DND-41 (cell line): ENCODE results near the gene RSPO3.

Source experiments
- ATAC-seq: fragments of 200-7000 bp; cut with Tn5 transposase; 3 replicates; pipeline ENCODE4 v1.9.1; 2021; ENCODE audit warnings: low read depth; ENCODE audit not compliant: insufficient read depth
- DNase-seq: peaks from one replicate; pipeline ENCODE4 v3.0.0-alpha.2; 2020
- H2AFZ ChIP-seq: 2 replicates; pipeline ENCODE4 v1.6.0; 2012; ENCODE audit warnings: low read depth, low read length
- H3K27ac ChIP-seq: 2 replicates; pipeline ENCODE4 v1.5.1; 2012; ENCODE audit warnings: low read length, inconsistent platforms
- H3K27me3 ChIP-seq: fragments of 200-600 bp; sonication (generic); 2 replicates; pipeline ENCODE4 v1.6.0; 2012; ENCODE audit warnings: low read length, mild to moderate bottlenecking, inconsistent platforms; ENCODE audit not compliant: insufficient read depth, poor library complexity
- H3K36me3 ChIP-seq: 2 replicates; pipeline ENCODE4 v1.5.1; 2012; ENCODE audit warnings: low read length, inconsistent platforms; ENCODE audit not compliant: insufficient read depth
- H3K4me1 ChIP-seq: 2 replicates; pipeline ENCODE4 v1.5.1; 2012; ENCODE audit warnings: mild to moderate bottlenecking, low read length; ENCODE audit not compliant: insufficient read depth
- H3K4me2 ChIP-seq: 2 replicates; pipeline ENCODE4 v1.6.0; 2012; ENCODE audit warnings: mild to moderate bottlenecking, moderate library complexity, low read length, inconsistent platforms; ENCODE audit not compliant: insufficient read depth
- H3K4me3 ChIP-seq, 2 experiments: fragments of 200-600 bp in 1 of 2; shearing (Covaris generic) in 1 of 2; 2 replicates each; pipeline ENCODE4 v1.5.1; 2012 to 2016; ENCODE audit warnings: inconsistent platforms in 2 of 2, low read length in 2 of 2, mild to moderate bottlenecking in 2 of 2, low read depth in 1 of 2, moderate library complexity in 1 of 2
- H3K79me2 ChIP-seq: 2 replicates; pipeline ENCODE4 v1.6.0; 2012; ENCODE audit warnings: low read length, inconsistent platforms; ENCODE audit not compliant: insufficient read depth
- H3K9ac ChIP-seq: 2 replicates; pipeline ENCODE4 v1.6.0; 2012; ENCODE audit warnings: low read depth, mild to moderate bottlenecking, inconsistent platforms, low read length, moderate library complexity
- H3K9me3 ChIP-seq: 2 replicates; pipeline ENCODE4 v1.5.1; 2012; ENCODE audit warnings: low read length, moderate library complexity, mild to moderate bottlenecking, inconsistent platforms; ENCODE audit not compliant: insufficient read depth, severe bottlenecking
- H4K20me1 ChIP-seq: 2 replicates; pipeline ENCODE4 v1.6.0; 2012; ENCODE audit warnings: low read length; ENCODE audit not compliant: insufficient read depth
- CTCF ChIP-seq: IDR thresholded peaks from 2 replicates; pipeline ENCODE4 v1.5.1; 2012; ENCODE audit warnings: borderline replicate concordance, low read length, moderate library complexity, mild to moderate bottlenecking; ENCODE audit not compliant: poor library complexity, severe bottlenecking; ENCODE audit errors: extremely low read depth
- EZH2 ChIP-seq: IDR thresholded peaks from 3 replicates; pipeline ENCODE4 v1.6.1; 2012; ENCODE audit warnings: borderline replicate concordance, low read depth, mild to moderate bottlenecking, moderate library complexity, low read length, inconsistent platforms; ENCODE audit not compliant: severe bottlenecking

RSPO3 gene

GRCh38 chr6:127111526-127111925 is 6.9 kb upstream of the RSPO3 start:
- Histone ChIP-seq H4K20me1 (no peaks in the 10 kb centered on the region; the same call in 1 of the 2 replicates), H2AFZ (no peak overlapping the region), H3K4me1 (no peaks in the 10 kb centered on the region), H3K79me2 (no peaks in the 10 kb centered on the region), H3K36me3 (no peaks in the 10 kb centered on the region), H3K4me2 (no peak overlapping the region), H3K4me3 (no peak overlapping the region), H3K27ac (no peak overlapping the region), H3K9ac (no peak overlapping the region), H3K27me3 (no peaks in the 10 kb centered on the region), H3K9me3 (no peaks in the 10 kb centered on the region)
- no peak for DNase-seq
- no peak for ATAC-seq
- TF ChIP-seq CTCF (no peak), EZH2 (no peak)

GRCh38 chr6:127114214-127114760 is 4.2 kb upstream of the RSPO3 start:
- no peaks in the 10 kb centered on the region for H3K4me1 ChIP-seq
- ATAC-seq, result no peak
- H3K27ac ChIP-seq, result no peak overlapping the region
- no peaks in the 10 kb centered on the region for H3K27me3 ChIP-seq
- no peak overlapping the region for H3K4me3 ChIP-seq
- no peak overlapping the region for H3K9ac ChIP-seq
- H3K4me2 ChIP-seq, result no peak overlapping the region
- no peaks in the 10 kb centered on the region for H3K36me3 ChIP-seq
- no peak overlapping the region for H2AFZ ChIP-seq
- H3K9me3 ChIP-seq, result no peaks in the 10 kb centered on the region
- TF ChIP-seq EZH2, result no peak
- no peak for TF ChIP-seq CTCF
- no peaks in the 10 kb centered on the region for H3K79me2 ChIP-seq
- no peak for DNase-seq
- no peaks in the 10 kb centered on the region; the same call in 1 of the 2 replicates for H4K20me1 ChIP-seq

- TF ChIP-seq EZH2, result no peak
- peaks cover 2% of the 10 kb centered on the region for H3K9me3 ChIP-seq
- no peaks in the 10 kb centered on the region for H3K36me3 ChIP-seq
- H2AFZ ChIP-seq, result no peak overlapping the region
- H3K27me3 ChIP-seq, result no peaks in the 10 kb centered on the region
- no peak for DNase-seq
- H4K20me1 ChIP-seq, result no peaks in the 10 kb centered on the region; the same call in 1 of the 2 replicates
- no peaks in the 10 kb centered on the region for H3K79me2 ChIP-seq
- no peak overlapping the region for H3K27ac ChIP-seq
- no peak overlapping the region for H3K4me3 ChIP-seq
- H3K4me1 ChIP-seq, result no peaks in the 10 kb centered on the region
- no peak for ATAC-seq
- no peak overlapping the region for H3K9ac ChIP-seq
- H3K4me2 ChIP-seq, result no peak overlapping the region
Observed at GRCh38 chr6:127115084-127115655, 3.3 kb upstream of the RSPO3 start.

GRCh38 chr6:127115746-127116145 is 2.7 kb upstream of the RSPO3 start:
- H2AFZ ChIP-seq, result no peak overlapping the region
- no peak for ATAC-seq

More at GRCh38 chr6:127115746-127116145, 2.7 kb upstream of the RSPO3 start:
- TF ChIP-seq EZH2 (no peak), CTCF (no peak)
- H3K36me3 ChIP-seq, result no peaks in the 10 kb centered on the region
- H3K9me3 ChIP-seq, result peaks cover 2% of the 10 kb centered on the region
- no peaks in the 10 kb centered on the region for H3K27me3 ChIP-seq
- H3K27ac ChIP-seq, result no peak overlapping the region
- no peak for DNase-seq
- H4K20me1 ChIP-seq, result no peaks in the 10 kb centered on the region; the same call in 1 of the 2 replicates
- H3K79me2 ChIP-seq, result no peaks in the 10 kb centered on the region
- H3K4me2 ChIP-seq, result no peak overlapping the region
- no peaks in the 10 kb centered on the region for H3K4me1 ChIP-seq
- H3K4me3 ChIP-seq, result no peak overlapping the region
- H3K9ac ChIP-seq, result no peak overlapping the region
